Right lobe of liver (tissue), 6 donors: Measurements from ENCODE around the gene RAET1G. TPM values are rescaled to one million over a fixed set of nuclear protein-coding genes. Genes with fewer than 3 reads are reported as not detected.
A peak's percentile ranks its signal among the peaks of the same experiment; 100 is the strongest.
"Not testable (repeated sequence)": the region's sequence is repeated elsewhere in the genome, so short reads cannot be mapped to it uniquely, and the experiment has no call there.

Experiments used
- ATAC-seq, 4 donors: fragments of 200-7000 bp; cut with Tn5 transposase; one replicate each; pipeline ENCODE4 v1.9.1; 2020; ENCODE audit warnings: mild to moderate bottlenecking in 4 of 4, moderate library complexity in 4 of 4
- DNase-seq, 3 donors: peaks; one replicate each; pipeline ENCODE4 v3.0.0-alpha.2; 2020
- H3K27ac ChIP-seq, 3 donors: fragments of 200-600 bp; one replicate each; pipeline ENCODE4 v1.8.0; 2022
- H3K27me3 ChIP-seq, 2 donors: fragments of 200-600 bp; one replicate each; pipeline ENCODE4 v1.8.0; 2022
- H3K36me3 ChIP-seq, 4 donors: fragments of 200-600 bp; sonication (generic) in 1 of 4; one replicate each; pipeline versions ENCODE4 v1.5.1 to v1.8.0; 2017 to 2022; ENCODE audit warnings: control low read depth in 1 of 4
- H3K4me1 ChIP-seq, 4 donors: fragments of 200-600 bp; sonication (generic) in 1 of 4; one replicate each; pipeline versions ENCODE4 v1.5.1 to v1.8.0; 2017 to 2022; ENCODE audit warnings: control low read depth in 1 of 4
- H3K4me3 ChIP-seq, 3 donors: fragments of 200-600 bp; one replicate each; pipeline ENCODE4 v1.8.0; 2022
- H3K9me3 ChIP-seq, 4 donors: fragments of 200-600 bp; sonication (generic) in 1 of 4; one replicate each; pipeline versions ENCODE4 v1.5.1 to v1.8.0; 2017 to 2022; ENCODE audit warnings: control low read depth in 1 of 4
- CTCF ChIP-seq, 4 donors: fragments of 200-600 bp in 3 of 4; fragments of 450-650 bp in 1 of 4; IDR thresholded peaks; one replicate each; pipeline versions ENCODE4 v1.5.1 to v1.8.0; 2016 to 2022; ENCODE audit warnings: antibody characterized with exemption in 4 of 4, mild to moderate bottlenecking in 2 of 4
- POLR2A ChIP-seq: fragments of 450-650 bp; IDR thresholded peaks from one replicate; pipeline ENCODE4 v1.6.1; 2017; ENCODE audit warnings: antibody characterized with exemption, mild to moderate bottlenecking
- WGBS: methylation state at CpG from one replicate; pipeline ENCODE4 v1.1.6; 2018; ENCODE audit warnings: low coverage, low lambda C conversion rate; ENCODE audit not compliant: insufficient coverage; ENCODE audit errors: missing lambda C conversion rate; 5-methylcytosine and 5-hydroxymethylcytosine counted together
- intact Hi-C, 2 donors: fragments of 100-400 bp; cut with DNase I; formaldehyde crosslinking; loops; one replicate each; pipeline versions ENCODE4 v1.11.2 to v1.14.1; 2022
- total RNA-seq, 6 experiments: library from RNA; depleted of rRNA in 2 of 6; stranded (reverse); fragments of >200 nt in 2 of 6; fragmentation: NEBNext Ultra II Directional in 3 of 6; extraction: Animal tissue kit (Norgen Biotek cat#: 25700) in 3 of 6; gene quantifications; one replicate each; pipeline versions ENCODE4 v1.1.0 to v1.2.4, GENCODE V29; 2016 to 2023
- donor health status: DM: no; HTN: yes; CAD: no.
- donor health status: DM: no; HTN: no; CAD: no.
- donor health status: DM: no; HTN: no; CAD: no.
- donor health status: DM: no; HTN: yes; CAD: no.
- donor health status: DM: no; HTN: yes; CAD: no.

RAET1G gene
- total RNA-seq, 6 experiments from 2014 or later = not detected

DNA sequence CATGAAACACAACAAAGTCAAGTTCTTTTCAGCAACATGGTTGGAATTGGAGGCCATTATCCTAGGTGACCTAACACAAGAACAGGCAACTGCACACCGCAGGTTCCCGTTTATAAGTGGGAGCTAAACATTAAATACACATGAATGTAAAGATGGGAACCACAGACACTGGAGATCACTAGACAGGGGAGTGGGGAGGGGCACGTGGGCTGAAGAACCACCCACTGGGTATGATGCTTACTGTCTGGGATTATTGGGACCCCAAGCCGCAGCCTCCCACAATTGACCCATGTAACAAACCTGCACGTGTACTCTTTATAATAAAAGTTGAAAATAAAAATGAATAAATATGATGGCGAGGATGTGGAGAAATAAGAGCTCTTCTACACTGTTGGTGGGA is 8.6 kb upstream of the RAET1G start:
- WGBS = 62% methylated on average over 6 of the region's 6 CpGs
- Histone ChIP-seq H3K36me3 (no peaks in the 10 kb centered on the region), H3K9me3 (no peaks in the 10 kb centered on the region), H3K4me1 (no peaks in the 10 kb centered on the region), H3K4me3 (no peak overlapping the region), H3K27me3 (peaks cover 2 to 9% of the 10 kb centered on the region in 2 donors), H3K27ac (no peak overlapping the region)
- ATAC-seq (no peak), DNase-seq (no peak)
- TF ChIP-seq CTCF (IDR thresholded peaks at IDR 0.05) (no peak), POLR2A (no peak)
- intact Hi-C loops = loop anchor here (5.0 kb wide), 1 partner anchor 86 kb away; no protein-coding TSS in a partner anchor

DNA sequence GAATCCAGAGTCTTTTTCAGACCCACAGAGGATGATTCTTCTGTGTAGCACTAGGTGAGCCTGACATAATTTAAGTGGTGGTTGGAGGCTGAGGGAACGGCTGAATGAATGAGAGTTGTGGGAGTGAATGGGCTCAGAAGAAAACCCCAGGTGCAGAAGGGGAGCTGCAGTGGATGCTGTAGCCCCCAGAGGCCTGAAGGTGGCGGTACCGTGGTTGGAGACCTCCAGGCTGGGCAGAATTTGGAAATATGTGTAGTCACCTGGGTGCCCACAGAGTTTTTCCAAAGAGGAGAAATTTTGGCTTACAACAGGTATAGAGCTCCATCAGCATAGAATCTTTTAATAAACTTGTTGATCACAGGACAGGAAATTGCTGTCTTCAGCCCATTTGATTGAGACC is 6.5 kb upstream of the RAET1G start:
- H3K27ac ChIP-seq = no peak overlapping the region
- DNase-seq (no peak), ATAC-seq (no peak)
- no peaks in the 10 kb centered on the region for H3K9me3 ChIP-seq
- no peak for TF ChIP-seq POLR2A
- peak in 2 of 4 donors; percentile 7 to 8 for TF ChIP-seq CTCF (IDR thresholded peaks at IDR 0.05)
- no peaks in the 10 kb centered on the region for H3K36me3 ChIP-seq
- no peaks in the 10 kb centered on the region for H3K4me1 ChIP-seq
- no peak overlapping the region for H3K4me3 ChIP-seq
- intact Hi-C loops = loop anchor here in 1 of 2 donors (5.0 kb wide), 1 partner anchor 87 kb away; no protein-coding TSS in a partner anchor
- peaks cover 2 to 4% of the 10 kb centered on the region in 2 donors for H3K27me3 ChIP-seq
- 20% methylated on average over 3 of the region's 3 CpGs for whole genome bisulfite sequencing

- H3K4me3 ChIP-seq, DNase-seq, H3K27ac ChIP-seq, H3K9me3 ChIP-seq, H3K4me1 ChIP-seq, ATAC-seq, H3K36me3 ChIP-seq, H3K27me3 ChIP-seq: not testable (repeated sequence)
- intact Hi-C loops = loop anchor here in 1 of 2 donors (5.0 kb wide), 1 partner anchor 85 kb away; no protein-coding TSS in a partner anchor
- 64% methylated on average over 4 of the region's 4 CpGs for WGBS
Observed at GRCh38 chr6:149927025-149927424, 4.1 kb upstream of the RAET1G start.

- Histone ChIP-seq H3K27me3 (peaks cover 0 to 4% of the 10 kb centered on the region in 2 donors), H3K9me3 (no peaks in the 10 kb centered on the region), H3K36me3 (no peaks in the 10 kb centered on the region), H3K4me1 (peaks cover 0 to 5% (median 0%) of the 10 kb centered on the region in 4 donors), H3K27ac (no peak overlapping the region), H3K4me3 (peak overlapping the region; percentile 44 to 60 (median 56))
- TF ChIP-seq CTCF (IDR thresholded peaks at IDR 0.05) (peak; percentile 71 to 98 (median 78)), POLR2A (no peak)
- WGBS = 2% methylated on average over 29 of the region's 31 CpGs
- DNase-seq (peak; percentile 87 to 89 (median 89)), ATAC-seq (peak; percentile 91 to 96 (median 94))
- intact Hi-C loops = loop anchor here in 1 of 2 donors (5.0 kb wide), 1 partner anchor 84 kb away; no protein-coding TSS in a partner anchor
Observed at GRCh38 chr6:149925974-149926777, 3.3 kb upstream of the RAET1G start.
